Loucy (cell line): ENCODE measurements around the gene VSIG2.

ENCODE experiments used
- H2AFZ ChIP-seq: fragments of 200-600 bp; sonication (generic); 2 replicates; pipeline ENCODE4 v1.6.0; 2016; ENCODE audit warnings: antibody characterized with exemption, mild to moderate bottlenecking, low read length, moderate library complexity
- H3F3A ChIP-seq: fragments of 200-600 bp; 2 replicates; pipeline ENCODE4 v1.6.0; 2016; ENCODE audit warnings: antibody characterized with exemption, low read depth, mild to moderate bottlenecking
- H3K27me3 ChIP-seq: fragments of 200-600 bp; sonication (generic); 2 replicates; pipeline ENCODE4 v1.6.1; 2014; ENCODE audit warnings: low read length, mild to moderate bottlenecking; ENCODE audit not compliant: insufficient read depth, poor library complexity, severe bottlenecking
- H3K36me3 ChIP-seq: fragments of 200-600 bp; sonication (generic); 2 replicates; pipeline ENCODE4 v1.6.1; 2016; ENCODE audit warnings: low read length; ENCODE audit not compliant: insufficient read depth
- H3K4me1 ChIP-seq: fragments of 200-600 bp; sonication (generic); 2 replicates; pipeline ENCODE4 v1.5.1; 2014; ENCODE audit warnings: low read length, mild to moderate bottlenecking; ENCODE audit not compliant: insufficient read depth, poor library complexity, severe bottlenecking
- H3K4me2 ChIP-seq: fragments of 200-600 bp; sonication (generic); 2 replicates; pipeline ENCODE4 v1.6.0; 2014; ENCODE audit warnings: antibody characterized with exemption, low read length, low read depth, mild to moderate bottlenecking; ENCODE audit not compliant: poor library complexity, severe bottlenecking
- H3K4me3 ChIP-seq: fragments of 200-600 bp; sonication (generic); 2 replicates; pipeline ENCODE4 v1.5.1; 2014; ENCODE audit warnings: low read length, mild to moderate bottlenecking, mixed read lengths; ENCODE audit not compliant: poor library complexity, severe bottlenecking
- H3K79me2 ChIP-seq: fragments of 200-600 bp; sonication (generic); 2 replicates; pipeline ENCODE4 v1.6.1; 2014; ENCODE audit warnings: low read length; ENCODE audit not compliant: insufficient read depth
- H3K9ac ChIP-seq: fragments of 200-600 bp; sonication (generic); 2 replicates; pipeline ENCODE4 v1.6.0; 2014; ENCODE audit warnings: mild to moderate bottlenecking, low read depth, low read length, moderate library complexity; ENCODE audit not compliant: poor library complexity, severe bottlenecking
- H3K9me2 ChIP-seq: fragments of 200-600 bp; sonication (generic); replicated peaks from 2 replicates; pipeline ENCODE4 v1.6.1; 2016; ENCODE audit warnings: low read depth, low read length, mixed read lengths
- H3K9me3 ChIP-seq: fragments of 200-600 bp; sonication (generic); 2 replicates; pipeline ENCODE4 v1.6.1; 2014; ENCODE audit warnings: mild to moderate bottlenecking, antibody characterized with exemption, low read length, low read depth; ENCODE audit not compliant: insufficient read depth
- H4K20me1 ChIP-seq: fragments of 200-600 bp; sonication (generic); 2 replicates; pipeline ENCODE4 v1.6.0; 2014; ENCODE audit warnings: antibody characterized with exemption, low read length, mild to moderate bottlenecking; ENCODE audit not compliant: insufficient read depth, poor library complexity, severe bottlenecking
- EZH2phosphoT487 ChIP-seq: fragments of 200-600 bp; IDR thresholded peaks from 2 replicates; pipeline ENCODE4 v1.6.1; 2018; ENCODE audit warnings: antibody characterized with exemption, mild to moderate bottlenecking, moderate library complexity, borderline replicate concordance
- TF ChIP-seq, protein P1 (sequence below): fragments of 200-600 bp; sonication (generic); conservative IDR thresholded peaks from 2 replicates; pipeline ENCODE4 v1.5.1; 2014; ENCODE audit warnings: mild to moderate bottlenecking, antibody characterized with exemption, low read length

The VSIG2 gene

GRCh38 chr11:124760806-124761205, 8.8 kb upstream of the VSIG2 start:
- no peaks in the 10 kb centered on the region for H3K36me3 ChIP-seq
- no peak overlapping the region for H3K4me3 ChIP-seq
- H3K4me1 ChIP-seq = no peaks in the 10 kb centered on the region
- H3K9me2 ChIP-seq = no peaks in the 10 kb centered on the region
- H3K79me2 ChIP-seq = no peaks in the 10 kb centered on the region
- no peak overlapping the region for H2AFZ ChIP-seq
- TF ChIP-seq, protein P1, sequence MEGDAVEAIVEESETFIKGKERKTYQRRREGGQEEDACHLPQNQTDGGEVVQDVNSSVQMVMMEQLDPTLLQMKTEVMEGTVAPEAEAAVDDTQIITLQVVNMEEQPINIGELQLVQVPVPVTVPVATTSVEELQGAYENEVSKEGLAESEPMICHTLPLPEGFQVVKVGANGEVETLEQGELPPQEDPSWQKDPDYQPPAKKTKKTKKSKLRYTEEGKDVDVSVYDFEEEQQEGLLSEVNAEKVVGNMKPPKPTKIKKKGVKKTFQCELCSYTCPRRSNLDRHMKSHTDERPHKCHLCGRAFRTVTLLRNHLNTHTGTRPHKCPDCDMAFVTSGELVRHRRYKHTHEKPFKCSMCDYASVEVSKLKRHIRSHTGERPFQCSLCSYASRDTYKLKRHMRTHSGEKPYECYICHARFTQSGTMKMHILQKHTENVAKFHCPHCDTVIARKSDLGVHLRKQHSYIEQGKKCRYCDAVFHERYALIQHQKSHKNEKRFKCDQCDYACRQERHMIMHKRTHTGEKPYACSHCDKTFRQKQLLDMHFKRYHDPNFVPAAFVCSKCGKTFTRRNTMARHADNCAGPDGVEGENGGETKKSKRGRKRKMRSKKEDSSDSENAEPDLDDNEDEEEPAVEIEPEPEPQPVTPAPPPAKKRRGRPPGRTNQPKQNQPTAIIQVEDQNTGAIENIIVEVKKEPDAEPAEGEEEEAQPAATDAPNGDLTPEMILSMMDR = no peak
- H3F3A ChIP-seq = no peaks in the 10 kb centered on the region
- no peaks in the 10 kb centered on the region for H4K20me1 ChIP-seq
- H3K27me3 ChIP-seq = no peaks in the 10 kb centered on the region
- H3K4me2 ChIP-seq = no peak overlapping the region
- H3K9ac ChIP-seq = no peak overlapping the region
- no peaks in the 10 kb centered on the region for H3K9me3 ChIP-seq

GRCh38 chr11:124760205-124760652, 8.2 kb upstream of the VSIG2 start:
- no peaks in the 10 kb centered on the region for H3K9me3 ChIP-seq
- H3K9me2 ChIP-seq = no peaks in the 10 kb centered on the region
- H3K79me2 ChIP-seq = no peaks in the 10 kb centered on the region
- H3K4me2 ChIP-seq = no peak overlapping the region
- TF ChIP-seq, protein P1 = no peak
- no peaks in the 10 kb centered on the region for H3F3A ChIP-seq
- H3K4me3 ChIP-seq = no peak overlapping the region
- no peaks in the 10 kb centered on the region for H3K27me3 ChIP-seq
- no peaks in the 10 kb centered on the region for H4K20me1 ChIP-seq
- no peak overlapping the region for H2AFZ ChIP-seq
- H3K9ac ChIP-seq = no peak overlapping the region
- H3K36me3 ChIP-seq = no peaks in the 10 kb centered on the region
- no peaks in the 10 kb centered on the region for H3K4me1 ChIP-seq

GRCh38 chr11:124759266-124760204, 7.5 kb upstream of the VSIG2 start:
- Histone ChIP-seq H3K9me2 (no peaks in the 10 kb centered on the region), H3K36me3 (no peaks in the 10 kb centered on the region), H3K79me2 (no peaks in the 10 kb centered on the region), H3K9ac (no peak overlapping the region), H3K9me3 (no peaks in the 10 kb centered on the region), H3K4me2 (no peak overlapping the region), H3F3A (no peaks in the 10 kb centered on the region), H3K4me3 (no peak overlapping the region), H3K4me1 (no peaks in the 10 kb centered on the region), H3K27me3 (no peaks in the 10 kb centered on the region), H2AFZ (no peak overlapping the region), H4K20me1 (no peaks in the 10 kb centered on the region)
- TF ChIP-seq EZH2phosphoT487 = no peak
- TF ChIP-seq, protein P1 = no peak
